ENCODE data around the gene NR1D2.
"Not testable (repeated sequence)": the region's sequence is repeated elsewhere in the genome, so short reads cannot be mapped to it uniquely, and the experiment has no call there.

DNA sequence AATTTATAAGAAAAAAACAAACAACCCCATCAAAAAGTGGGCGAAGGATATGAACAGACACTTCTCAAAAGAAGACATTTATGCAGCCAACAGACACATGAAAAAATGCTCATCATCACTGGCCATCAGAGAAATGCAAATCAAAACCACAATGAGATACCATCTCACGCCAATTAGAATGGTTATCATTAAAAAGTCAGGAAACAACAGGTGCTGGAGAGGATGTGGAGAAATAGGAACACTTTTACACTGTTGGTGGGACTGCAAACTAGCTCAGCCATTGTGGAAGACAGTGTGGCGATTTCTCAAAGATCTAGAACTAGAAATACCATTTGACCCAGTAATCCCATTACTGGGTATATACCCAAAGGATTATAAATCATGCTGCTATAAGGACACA is 32.8 kb upstream of the NR1D2 start:
- not testable (repeated sequence) for TF ChIP-seq POLR2A (IDR thresholded peaks at IDR 0.05)
- TF ChIP-seq, protein P1, sequence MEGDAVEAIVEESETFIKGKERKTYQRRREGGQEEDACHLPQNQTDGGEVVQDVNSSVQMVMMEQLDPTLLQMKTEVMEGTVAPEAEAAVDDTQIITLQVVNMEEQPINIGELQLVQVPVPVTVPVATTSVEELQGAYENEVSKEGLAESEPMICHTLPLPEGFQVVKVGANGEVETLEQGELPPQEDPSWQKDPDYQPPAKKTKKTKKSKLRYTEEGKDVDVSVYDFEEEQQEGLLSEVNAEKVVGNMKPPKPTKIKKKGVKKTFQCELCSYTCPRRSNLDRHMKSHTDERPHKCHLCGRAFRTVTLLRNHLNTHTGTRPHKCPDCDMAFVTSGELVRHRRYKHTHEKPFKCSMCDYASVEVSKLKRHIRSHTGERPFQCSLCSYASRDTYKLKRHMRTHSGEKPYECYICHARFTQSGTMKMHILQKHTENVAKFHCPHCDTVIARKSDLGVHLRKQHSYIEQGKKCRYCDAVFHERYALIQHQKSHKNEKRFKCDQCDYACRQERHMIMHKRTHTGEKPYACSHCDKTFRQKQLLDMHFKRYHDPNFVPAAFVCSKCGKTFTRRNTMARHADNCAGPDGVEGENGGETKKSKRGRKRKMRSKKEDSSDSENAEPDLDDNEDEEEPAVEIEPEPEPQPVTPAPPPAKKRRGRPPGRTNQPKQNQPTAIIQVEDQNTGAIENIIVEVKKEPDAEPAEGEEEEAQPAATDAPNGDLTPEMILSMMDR (IDR thresholded peaks at IDR 0.05): not testable (repeated sequence)
